ENCODE data around the gene NPHS1. TPM values are rescaled to one million over a fixed set of nuclear protein-coding genes. Genes with fewer than 3 reads are reported as not detected.

Gene NPHS1
- total RNA-seq, 2 donors from 2014 or later = not detected

DNA sequence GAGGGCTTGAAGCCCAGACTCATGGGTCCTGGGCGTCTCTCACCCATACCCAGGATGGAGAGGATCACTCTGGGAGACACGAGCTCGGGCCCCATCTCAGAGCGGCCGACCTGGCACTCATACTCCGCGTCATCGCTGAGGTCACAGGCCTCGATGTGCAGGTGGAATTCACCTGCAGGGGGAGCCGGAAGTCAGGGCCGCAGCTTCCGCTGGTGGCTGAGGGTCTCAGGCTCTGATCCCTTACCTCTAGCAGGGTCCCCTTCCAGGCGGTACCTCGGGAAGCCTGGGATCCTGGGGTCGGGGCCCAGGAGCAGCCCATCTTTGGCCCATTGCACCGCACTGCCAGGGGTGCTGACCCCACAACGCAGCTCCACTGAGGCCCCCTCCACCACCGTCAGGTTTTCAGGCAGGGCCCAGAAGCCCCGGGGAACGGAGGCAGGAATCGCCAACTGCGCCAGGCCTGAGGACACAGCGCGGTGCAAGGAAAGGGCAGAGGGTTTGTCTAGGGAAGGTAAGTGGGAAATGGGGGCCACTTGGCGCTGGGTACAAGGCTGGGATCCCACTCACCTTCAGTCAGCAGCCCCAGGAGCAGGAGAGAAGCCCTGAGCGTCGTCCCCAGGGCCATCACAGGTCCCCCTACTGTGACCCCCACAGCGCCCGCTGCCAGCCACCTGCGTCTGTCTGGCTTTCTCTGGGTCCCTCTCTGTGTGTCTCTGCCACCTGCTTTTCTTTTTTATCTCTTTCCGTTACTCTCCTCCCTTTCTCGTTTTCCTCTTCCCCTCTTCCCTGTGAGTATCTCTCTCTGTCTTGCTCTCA, 883 bp downstream of the NPHS1 start:
- peaks cover 5 to 26% of the 10 kb centered on the region in 2 donors for H3K27me3 ChIP-seq
- no peaks in the 10 kb centered on the region for H3K9me3 ChIP-seq
- no peak overlapping the region for H3K27ac ChIP-seq
- DNase-seq (ENCODE audit: low spot score) = no peak
- no peaks in the 10 kb centered on the region for H3K36me3 ChIP-seq
- peaks cover 0 to 6% of the 10 kb centered on the region in 2 donors for H3K4me1 ChIP-seq
- TF ChIP-seq, protein P1, sequence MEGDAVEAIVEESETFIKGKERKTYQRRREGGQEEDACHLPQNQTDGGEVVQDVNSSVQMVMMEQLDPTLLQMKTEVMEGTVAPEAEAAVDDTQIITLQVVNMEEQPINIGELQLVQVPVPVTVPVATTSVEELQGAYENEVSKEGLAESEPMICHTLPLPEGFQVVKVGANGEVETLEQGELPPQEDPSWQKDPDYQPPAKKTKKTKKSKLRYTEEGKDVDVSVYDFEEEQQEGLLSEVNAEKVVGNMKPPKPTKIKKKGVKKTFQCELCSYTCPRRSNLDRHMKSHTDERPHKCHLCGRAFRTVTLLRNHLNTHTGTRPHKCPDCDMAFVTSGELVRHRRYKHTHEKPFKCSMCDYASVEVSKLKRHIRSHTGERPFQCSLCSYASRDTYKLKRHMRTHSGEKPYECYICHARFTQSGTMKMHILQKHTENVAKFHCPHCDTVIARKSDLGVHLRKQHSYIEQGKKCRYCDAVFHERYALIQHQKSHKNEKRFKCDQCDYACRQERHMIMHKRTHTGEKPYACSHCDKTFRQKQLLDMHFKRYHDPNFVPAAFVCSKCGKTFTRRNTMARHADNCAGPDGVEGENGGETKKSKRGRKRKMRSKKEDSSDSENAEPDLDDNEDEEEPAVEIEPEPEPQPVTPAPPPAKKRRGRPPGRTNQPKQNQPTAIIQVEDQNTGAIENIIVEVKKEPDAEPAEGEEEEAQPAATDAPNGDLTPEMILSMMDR (IDR thresholded peaks at IDR 0.05) = no peak
- no peak overlapping the region for H3K4me3 ChIP-seq

GRCh38 chr19:35848919-35849505, 3.3 kb downstream of the NPHS1 start:
- peaks cover 0 to 15% of the 10 kb centered on the region in 2 donors for H3K4me1 ChIP-seq
- no peaks in the 10 kb centered on the region for H3K9me3 ChIP-seq
- peaks cover 11 to 30% of the 10 kb centered on the region in 2 donors for H3K27me3 ChIP-seq
- TF ChIP-seq, protein P1 (IDR thresholded peaks at IDR 0.05) = no peak
- DNase-seq (ENCODE audit: low spot score) = no peak
- H3K36me3 ChIP-seq = no peaks in the 10 kb centered on the region
- no peak overlapping the region for H3K4me3 ChIP-seq
- no peak overlapping the region for H3K27ac ChIP-seq

GRCh38 chr19:35848486-35848885, 3.8 kb downstream of the NPHS1 start:
- Histone ChIP-seq H3K27me3 (peaks cover 15 to 32% of the 10 kb centered on the region in 2 donors), H3K27ac (no peak overlapping the region), H3K4me3 (no peak overlapping the region), H3K9me3 (no peaks in the 10 kb centered on the region), H3K36me3 (no peaks in the 10 kb centered on the region), H3K4me1 (peaks cover 0 to 15% of the 10 kb centered on the region in 2 donors)
- TF ChIP-seq, protein P1 (IDR thresholded peaks at IDR 0.05) = no peak
- no peak for DNase-seq (ENCODE audit: low spot score)

DNA sequence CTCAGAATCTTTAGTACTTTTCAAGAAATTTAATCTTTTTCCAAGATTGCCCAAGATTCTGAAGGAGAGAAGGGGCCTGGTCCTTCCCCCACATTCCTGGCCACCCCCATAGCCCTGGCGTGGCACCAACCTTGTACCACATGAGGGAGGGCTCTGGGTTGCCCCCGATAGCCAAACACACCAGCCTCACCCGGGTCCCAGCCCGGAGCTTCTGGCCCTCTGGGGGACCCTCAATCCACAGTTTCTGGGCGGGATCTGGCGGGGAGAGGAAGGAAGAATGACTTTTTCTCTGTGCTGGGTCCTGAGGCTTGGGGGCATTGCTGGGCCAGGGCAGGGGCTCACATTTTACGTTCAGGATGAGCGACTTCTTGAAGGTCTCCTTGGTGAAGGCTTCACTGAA, 4.4 kb downstream of the NPHS1 start:
- TF ChIP-seq, protein P1 (IDR thresholded peaks at IDR 0.05) = no peak
- Histone ChIP-seq H3K9me3 (no peaks in the 10 kb centered on the region), H3K4me1 (peaks cover 0 to 15% of the 10 kb centered on the region in 2 donors), H3K27me3 (peaks cover 15 to 32% of the 10 kb centered on the region in 2 donors), H3K4me3 (no peak overlapping the region), H3K36me3 (no peaks in the 10 kb centered on the region), H3K27ac (no peak overlapping the region)
- DNase-seq (ENCODE audit: low spot score) = no peak

GRCh38 chr19:35846038-35846668, 6.2 kb downstream of the NPHS1 start:
- peak overlapping the region in 1 of 2 donors; percentile 40 for H3K4me3 ChIP-seq
- no peak for DNase-seq (ENCODE audit: low spot score)
- H3K27ac ChIP-seq = no peak overlapping the region
- TF ChIP-seq, protein P1 (IDR thresholded peaks at IDR 0.05) = no peak
- H3K4me1 ChIP-seq = peaks cover 0 to 15% of the 10 kb centered on the region in 2 donors
- no peaks in the 10 kb centered on the region for H3K9me3 ChIP-seq
- H3K36me3 ChIP-seq = no peaks in the 10 kb centered on the region
- H3K27me3 ChIP-seq = peaks cover 15 to 32% of the 10 kb centered on the region in 2 donors
